ENCODE results near the gene SGSM2. TPM values are rescaled to one million over a fixed set of nuclear protein-coding genes. Genes with fewer than 3 reads are reported as not detected.

The SGSM2 gene
- total and polyA plus RNA-seq, 2 of the 8 experiments (the other 6 are each of a cell fraction or from before 2014, with no cell fraction given): 44.5 to 77.7 TPM

DNA sequence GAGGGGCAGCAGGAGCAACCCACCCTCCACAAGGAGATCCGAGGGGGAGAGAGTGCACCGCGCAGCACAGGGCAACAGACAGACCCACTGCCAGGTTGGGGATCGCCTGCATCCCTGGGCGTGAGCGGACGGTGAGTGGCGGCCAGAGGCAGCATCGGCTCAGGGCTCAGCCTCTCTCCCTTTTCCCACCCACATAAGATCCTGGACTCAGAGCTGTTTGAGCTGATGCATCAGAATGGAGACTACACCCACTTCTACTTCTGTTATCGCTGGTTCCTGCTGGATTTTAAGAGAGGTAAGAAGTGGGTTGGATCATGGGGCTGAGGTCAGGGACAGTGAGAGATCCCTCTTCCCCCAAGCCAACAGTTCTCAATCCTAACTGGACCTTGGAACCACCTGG lies 40.4 kb downstream of the SGSM2 start:
- no peak overlapping the region for H3K9ac ChIP-seq (replicated peaks in 1 of 4; ENCODE audit: extremely low read depth in 1 of 4, low read depth in 3 of 4, low read length in 3 of 4)
- no peaks in the 10 kb centered on the region for H3K23me2 ChIP-seq (ENCODE audit: low read depth, low read length)
- no peaks in the 10 kb centered on the region for H3K4me1 ChIP-seq (replicated peaks in 1 of 4; ENCODE audit: control insufficient read depth in 3 of 4, insufficient read depth in 4 of 4, low read length in 3 of 4)
- no peaks in the 10 kb centered on the region; the same call in 1 of the 2 replicates for H3K79me1 ChIP-seq (ENCODE audit: low read depth, low read length)
- H3K4me2 ChIP-seq (ENCODE audit: insufficient read depth in 1 of 2, low read depth in 2 of 2, low read length in 2 of 2): no peak overlapping the region
- no peak overlapping the region for H2AFZ ChIP-seq (ENCODE audit: low read length)
- no peak overlapping the region for H2BK20ac ChIP-seq (ENCODE audit: low read length)
- H3K36me3 ChIP-seq (ENCODE audit: control insufficient read depth in 2 of 4, insufficient read depth in 4 of 4, low read length in 3 of 4): peaks cover 2 to 12% (median 8%) of the 10 kb centered on the region in 4 experiments; a peak in 5 of 8 replicates
- 97% methylated on average over 9 of the region's 10 CpGs; no CpG with 5 or more reads in 1 of the 2 experiments for WGBS, 2 experiments (ENCODE audit: extremely low coverage in 1 of 2, insufficient coverage in 1 of 2, insufficient read length in 1 of 2, insufficient replicate concordance in 2 of 2, low coverage in 1 of 2, low lambda C conversion rate in 2 of 2, missing lambda C conversion rate in 1 of 2)
- no peaks in the 10 kb centered on the region for H3K79me2 ChIP-seq (ENCODE audit: control insufficient read depth in 1 of 2, insufficient read depth in 2 of 2, low read length in 2 of 2)
- no peak overlapping the region for H4K5ac ChIP-seq (ENCODE audit: insufficient read length, low read depth, low read length)
- CTCF ChIA-PET (ENCODE audit: partially characterized antibody): interaction anchor here (1.6 to 11.8 kb wide), 4 partner anchors 9 to 41 kb away, joined by 6 to 216 read pairs (median 108); no protein-coding TSS in a partner anchor
- no peak overlapping the region for H3K4ac ChIP-seq (replicated peaks; ENCODE audit: insufficient read length, low read depth, low read length)
- no peak overlapping the region for H3K18ac ChIP-seq (ENCODE audit: extremely low read depth, low read length)
- H3K23ac ChIP-seq (ENCODE audit: insufficient read length): no peak overlapping the region
- H2AK5ac ChIP-seq (ENCODE audit: low read depth, low read length): no peak overlapping the region
- no peak overlapping the region for H2BK12ac ChIP-seq (ENCODE audit: low read depth, low read length)
- H3K4me3 ChIP-seq (ENCODE audit: extremely low read depth in 1 of 4, insufficient read depth in 2 of 4, low read depth in 3 of 4, low read length in 4 of 4): no peak overlapping the region
- H3K14ac ChIP-seq (ENCODE audit: insufficient read length): no peak overlapping the region
- H2BK15ac ChIP-seq (ENCODE audit: low read length): no peak overlapping the region
- FAIRE-seq: no peak
- H3K27ac ChIP-seq (ENCODE audit: low read depth, low read length): no peak overlapping the region
- H4K20me1 ChIP-seq (replicated peaks in 1 of 2; ENCODE audit: control insufficient read depth in 1 of 2, insufficient read depth in 2 of 2, low read length in 2 of 2): peaks cover 4 to 5% of the 10 kb centered on the region in 2 experiments
- no peak overlapping the region for H2BK120ac ChIP-seq (replicated peaks; ENCODE audit: low read depth, low read length)
- no peak overlapping the region for H4K91ac ChIP-seq (replicated peaks; ENCODE audit: insufficient read length, low read length)
- no peak overlapping the region for H3K56ac ChIP-seq (replicated peaks; ENCODE audit: insufficient read length, low read depth, low read length)
- H4K8ac ChIP-seq (ENCODE audit: extremely low read depth, insufficient read depth, low read length): no peak overlapping the region
- H2BK5ac ChIP-seq (ENCODE audit: low read depth, low read length): no peak overlapping the region
- POLR2A ChIA-PET (ENCODE audit: partially characterized antibody): interaction anchor here (2.1 kb wide), 1 partner anchor 41 kb away, joined by 9 read pairs; the partner anchor contains the start of genes SGSM2 and TSR1
- DNase-seq (ENCODE audit: low read depth in 1 of 2, low spot score in 2 of 2): no peak
- H3K27me3 ChIP-seq (replicated peaks in 1 of 4; ENCODE audit: control insufficient read depth in 3 of 4, extremely low read depth in 1 of 4, insufficient read depth in 3 of 4, low read length in 3 of 4): no peaks in the 10 kb centered on the region
- H3K9me3 ChIP-seq (ENCODE audit: insufficient read depth in 2 of 2, low read depth in 1 of 2, low read length in 1 of 2): no peaks in the 10 kb centered on the region

All from H1 (cell line).